HCT116 (cell line): ENCODE measurements around the gene KCND3. TPM values are rescaled to one million over a fixed set of nuclear protein-coding genes. Genes with fewer than 3 reads are reported as not detected.

ENCODE experiments used
- ATAC-seq: fragments of 200-7000 bp; cut with Tn5 transposase; 2 replicates; pipeline ENCODE4 v1.9.1; 2020; ENCODE audit warnings: mild to moderate bottlenecking, moderate library complexity
- BruUV-seq: library from RNA; stranded (reverse); fragments of 400-500 nt; replicated peaks from 2 replicates; lab custom pipeline; 2021; lab: Mats Ljungman, UMichigan
- CTCF ChIA-PET: fragments of 300-600 bp; sonication (Branson Sonifier 250); formaldehyde crosslinking; loops from one replicate; lab custom pipeline; 2021; ENCODE audit warnings: antibody characterized with exemption; lab: Charles Lee
- POLR2A ChIA-PET: fragments of 300-600, 350-600 bp; sonication (Branson Sonifier 250); formaldehyde crosslinking; loops from one replicate; lab custom pipeline; 2021; ENCODE audit warnings: antibody characterized with exemption; lab: Charles Lee
- RAD21 ChIA-PET, 2 experiments: fragments of 300-600 bp; sonication (Branson Sonifier 250); formaldehyde crosslinking; loops; one replicate each; lab custom pipeline; 2023; ENCODE audit warnings: low total read pairs in 2 of 2; ENCODE audit not compliant: uncharacterized antibody in 2 of 2, unreplicated experiment in 2 of 2, low non-redundant PET in 1 of 2; lab: Charles Lee
- DNase-seq: peaks from one replicate; pipeline ENCODE4 v3.0.0-alpha.2; 2010; ENCODE audit warnings: low read depth, low spot score
- H2AFZ ChIP-seq: fragments of 200-600 bp; shearing (Covaris generic), sonication (generic); 2 replicates; pipeline ENCODE4 v1.6.1; 2017; ENCODE audit warnings: low read depth, mixed run types, mixed read lengths, antibody characterized with exemption, low read length; ENCODE audit not compliant: poor library complexity, severe bottlenecking
- H3K27ac ChIP-seq: 2 replicates; pipeline ENCODE4 v1.5.1; 2012; ENCODE audit warnings: low read depth, low read length
- H3K27me3 ChIP-seq: fragments of 200-600 bp; sonication (generic); 2 replicates; pipeline ENCODE4 v1.6.1; 2016; ENCODE audit warnings: mixed run types, low read length, mixed read lengths; ENCODE audit not compliant: insufficient read depth
- H3K36me3 ChIP-seq, 2 experiments: fragments of 200-500 bp in 1 of 2; fragments of 200-600 bp in 1 of 2; sonication (Bioruptor generic) in 1 of 2; sonication (generic) in 1 of 2; 2 replicates each; pipeline versions ENCODE4 v1.5.1 to v1.6.1; 2014 to 2016; ENCODE audit warnings: low read length in 2 of 2, inconsistent platforms in 1 of 2, mixed read lengths in 1 of 2, mixed run types in 1 of 2; ENCODE audit not compliant: insufficient read depth in 2 of 2, control insufficient read depth in 1 of 2
- H3K4me1 ChIP-seq, 2 experiments: fragments of 200-600 bp in 1 of 2; sonication (generic) in 1 of 2; 2 replicates each; pipeline versions ENCODE4 v1.5.1 to v1.6.1; 2012 to 2017; ENCODE audit warnings: low read length in 2 of 2, inconsistent platforms in 1 of 2, mild to moderate bottlenecking in 1 of 2, mixed read lengths in 1 of 2, mixed run types in 1 of 2, moderate library complexity in 1 of 2; ENCODE audit not compliant: insufficient read depth in 2 of 2, control insufficient read depth in 1 of 2
- H3K4me2 ChIP-seq: fragments of 200-600 bp; sonication (generic); 2 replicates; pipeline ENCODE4 v1.6.1; 2017; ENCODE audit warnings: mixed run types, low read length, mixed read lengths
- H3K4me3 ChIP-seq, 2 experiments: fragments of 200-600 bp in 1 of 2; sonication (generic) in 1 of 2; replicated peaks in 1 of 2; 2 replicates each; pipeline ENCODE4 v1.5.1; 2011 to 2016; ENCODE audit warnings: low read length in 2 of 2, control low read depth in 1 of 2, low read depth in 1 of 2, mild to moderate bottlenecking in 1 of 2, mixed read lengths in 1 of 2, mixed run types in 1 of 2
- H3K79me2 ChIP-seq: fragments of 200-600 bp; sonication (generic); 2 replicates; pipeline ENCODE4 v1.6.1; 2017; ENCODE audit warnings: mild to moderate bottlenecking, mixed run types, low read length, moderate library complexity, mixed read lengths; ENCODE audit not compliant: insufficient read depth
- H3K9ac ChIP-seq: fragments of 200-600 bp; sonication (generic); 2 replicates; pipeline ENCODE4 v1.6.1; 2016; ENCODE audit warnings: low read length, mixed read lengths
- H3K9me2 ChIP-seq: fragments of 200-600 bp; sonication (generic), shearing (Covaris generic); 2 replicates; pipeline ENCODE4 v1.6.1; 2017; ENCODE audit warnings: mixed run types, mild to moderate bottlenecking, moderate library complexity; ENCODE audit not compliant: insufficient read depth
- H3K9me3 ChIP-seq, 2 experiments: fragments of 200-500 bp in 1 of 2; fragments of 200-600 bp in 1 of 2; sonication (Bioruptor generic) in 1 of 2; sonication (generic) in 1 of 2; 2 replicates each; pipeline ENCODE4 v1.6.1; 2014 to 2017; ENCODE audit warnings: low read length in 2 of 2, mixed read lengths in 2 of 2, inconsistent platforms in 1 of 2, low read depth in 1 of 2, mild to moderate bottlenecking in 1 of 2, mixed run types in 1 of 2, moderate library complexity in 1 of 2; ENCODE audit not compliant: control insufficient read depth in 1 of 2, insufficient read depth in 1 of 2
- H4K20me1 ChIP-seq: fragments of 200-600 bp; sonication (generic), shearing (Covaris generic); 2 replicates; pipeline ENCODE4 v1.6.1; 2017; ENCODE audit warnings: mixed run types, mild to moderate bottlenecking, moderate library complexity; ENCODE audit not compliant: insufficient read depth
- ATF3 ChIP-seq: IDR thresholded peaks from 2 replicates; pipeline ENCODE4 v1.6.1; 2012
- CBX3 ChIP-seq: IDR thresholded peaks from 2 replicates; pipeline ENCODE4 v1.6.1; 2012; ENCODE audit warnings: low read depth
- CEBPB ChIP-seq: IDR thresholded peaks from 2 replicates; pipeline ENCODE4 v1.6.1; 2012; ENCODE audit warnings: low read depth
- CTCF ChIP-seq, 3 experiments: fragments of 200-600 bp in 1 of 3; sonication (generic) in 1 of 3; IDR thresholded peaks in 2 of 3; conservative IDR thresholded peaks in 1 of 3; 2 replicates each; pipeline ENCODE4 v1.5.1; 2012 to 2017; ENCODE audit warnings: low read depth in 2 of 3, low read length in 2 of 3, antibody characterized with exemption in 1 of 3, borderline replicate concordance in 1 of 3, control low read depth in 1 of 3, mild to moderate bottlenecking in 1 of 3, mixed read lengths in 1 of 3, mixed run types in 1 of 3, moderate library complexity in 1 of 3; ENCODE audit not compliant: insufficient read depth in 1 of 3
- ELF1 ChIP-seq: IDR thresholded peaks from 2 replicates; pipeline ENCODE4 v1.6.1; 2012; ENCODE audit warnings: low read depth, borderline replicate concordance
- EZH2 ChIP-seq: fragments of 200-600 bp; sonication (generic); IDR thresholded peaks from 2 replicates; pipeline ENCODE4 v1.6.1; 2017; ENCODE audit warnings: antibody characterized with exemption, mixed run types
- EZH2phosphoT487 ChIP-seq: fragments of 200-600 bp; IDR thresholded peaks from 2 replicates; pipeline ENCODE4 v1.6.1; 2018; ENCODE audit warnings: antibody characterized with exemption, borderline replicate concordance
- FOSL1 ChIP-seq: IDR thresholded peaks from 2 replicates; pipeline ENCODE4 v1.6.1; 2012; ENCODE audit warnings: low read depth
- MAX ChIP-seq: IDR thresholded peaks from 2 replicates; pipeline ENCODE4 v1.6.1; 2012
- POLR2A ChIP-seq: IDR thresholded peaks from 2 replicates; pipeline ENCODE4 v1.7.0; 2011; ENCODE audit warnings: borderline replicate concordance; ENCODE audit not compliant: insufficient read depth, insufficient read length; ENCODE audit errors: extremely low read depth
- POLR2AphosphoS5 ChIP-seq: IDR thresholded peaks from 2 replicates; pipeline ENCODE4 v1.6.1; 2011; ENCODE audit warnings: mild to moderate bottlenecking, low read depth, low read length, moderate library complexity
- RAD21 ChIP-seq: IDR thresholded peaks from 2 replicates; pipeline ENCODE4 v1.6.1; 2012; ENCODE audit warnings: low read depth, mild to moderate bottlenecking
- REST ChIP-seq: IDR thresholded peaks from 2 replicates; pipeline ENCODE4 v1.6.1; 2012; ENCODE audit warnings: low read depth
- SIN3A ChIP-seq: IDR thresholded peaks from 2 replicates; pipeline ENCODE4 v1.6.1; 2012; ENCODE audit warnings: low read depth
- SP1 ChIP-seq: IDR thresholded peaks from 2 replicates; pipeline ENCODE4 v1.6.1; 2012; ENCODE audit warnings: low read depth
- SRF ChIP-seq: IDR thresholded peaks from 2 replicates; pipeline ENCODE4 v1.6.1; 2012; ENCODE audit warnings: low read depth
- ZBTB33 ChIP-seq: IDR thresholded peaks from 2 replicates; pipeline ENCODE4 v1.6.1; 2011; ENCODE audit warnings: mild to moderate bottlenecking, low read length, moderate library complexity; ENCODE audit not compliant: insufficient replicate concordance; ENCODE audit errors: extremely low read depth
- ZFX ChIP-seq: fragments of 450-650 bp; IDR thresholded peaks from 2 replicates; pipeline ENCODE4 v1.6.1; 2017
- ZNF274 ChIP-seq: fragments of 200-500 bp; sonication (Bioruptor generic); IDR thresholded peaks from 2 replicates; pipeline ENCODE4 v1.6.1; 2014; ENCODE audit warnings: mild to moderate bottlenecking, low read depth, low read length, inconsistent platforms
- intact Hi-C: fragments of 100-400 bp; cut with micrococcal nuclease; formaldehyde crosslinking; loops from 2 replicates; pipeline ENCODE4 v1.10.0; 2022
- total RNA-seq: library from RNA; stranded (reverse); gene quantifications from one replicate; pipeline ENCODE4 v1.2.1, GENCODE V29; 2021; ENCODE audit not compliant: unreplicated experiment

KCND3 gene
- total RNA-seq, 1 experiment from 2014 or later, result 0.44 TPM

- ChIA-PET CTCF (no interaction called here), POLR2A (no interaction called here), RAD21 (no interaction called here)
- Histone ChIP-seq H3K9me2 (no peaks in the 10 kb centered on the region), H3K4me3 (no peak overlapping the region), H3K27me3 (peaks cover 89% of the 10 kb centered on the region), H3K4me1 (no peaks in the 10 kb centered on the region), H3K4me2 (no peak overlapping the region), H4K20me1 (no peaks in the 10 kb centered on the region), H3K9me3 (no peaks in the 10 kb centered on the region), H3K9ac (no peak overlapping the region), H3K36me3 (no peaks in the 10 kb centered on the region), H3K79me2 (no peaks in the 10 kb centered on the region), H3K27ac (no peak overlapping the region), H2AFZ (no peak overlapping the region)
- DNase-seq (no peak), ATAC-seq (no peak)
- intact Hi-C loops, result no loop called here
- no peak for TF ChIP-seq POLR2A
- TF ChIP-seq EZH2phosphoT487, result no peak
- TF ChIP-seq ZNF274, result no peak
- TF ChIP-seq CEBPB, result no peak
- no peak for TF ChIP-seq FOSL1
- no peak for TF ChIP-seq ZFX
- TF ChIP-seq CTCF (IDR thresholded peaks at IDR 0.05 in 2 of 3, conservative IDR thresholded peaks at IDR 0.05 in 1 of 3; ENCODE audit: borderline replicate concordance in 1 of 3, insufficient read depth in 1 of 3, low read depth in 2 of 3, low read length in 2 of 3), result no peak
- TF ChIP-seq RAD21, result no peak
- TF ChIP-seq SRF, result no peak
- no peak for TF ChIP-seq POLR2AphosphoS5
- TF ChIP-seq REST, result no peak
- TF ChIP-seq ELF1, result no peak
- TF ChIP-seq MAX, result no peak
- no peak for TF ChIP-seq SIN3A
- TF ChIP-seq ZBTB33, result no peak
- no peak for TF ChIP-seq SP1
- no peak for TF ChIP-seq CBX3
- TF ChIP-seq ATF3, result no peak
- no peak for TF ChIP-seq EZH2
- no TSS peak for BruUV-seq
Observed at GRCh38 chr1:112002514-112002913, 13.0 kb upstream of the KCND3 start.
